ENCODE measurements around the gene ELF4.

DNA sequence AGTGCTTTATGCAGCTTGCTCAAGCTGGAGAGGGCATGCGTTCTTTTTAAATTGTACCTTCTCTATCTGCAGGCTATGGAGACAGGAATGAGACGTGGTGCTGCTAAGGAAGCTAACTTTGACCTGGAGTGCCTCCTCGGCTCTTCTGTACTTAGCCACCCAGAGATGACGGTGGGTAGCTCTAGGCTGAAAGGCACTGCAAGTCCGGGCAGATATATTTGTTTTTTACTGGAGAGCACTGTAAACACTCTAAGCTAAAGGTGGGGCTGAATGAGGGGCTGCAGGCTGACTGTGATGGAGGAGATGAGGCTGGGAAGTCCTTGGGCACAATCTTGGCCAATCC is 12.1 kb downstream of the ELF4 start:
- TF ChIP-seq CTCF (IDR thresholded peaks at IDR 0.05) (no peak), POLR2A (IDR thresholded peaks at IDR 0.05) (no peak)

All from testis (tissue), 2 donors.